ENCODE data around the gene CFAP74. TPM values are rescaled to one million over a fixed set of nuclear protein-coding genes. Genes with fewer than 3 reads are reported as not detected.

Gene CFAP74
- total RNA-seq, 2 experiments from 2014 or later: not detected

DNA sequence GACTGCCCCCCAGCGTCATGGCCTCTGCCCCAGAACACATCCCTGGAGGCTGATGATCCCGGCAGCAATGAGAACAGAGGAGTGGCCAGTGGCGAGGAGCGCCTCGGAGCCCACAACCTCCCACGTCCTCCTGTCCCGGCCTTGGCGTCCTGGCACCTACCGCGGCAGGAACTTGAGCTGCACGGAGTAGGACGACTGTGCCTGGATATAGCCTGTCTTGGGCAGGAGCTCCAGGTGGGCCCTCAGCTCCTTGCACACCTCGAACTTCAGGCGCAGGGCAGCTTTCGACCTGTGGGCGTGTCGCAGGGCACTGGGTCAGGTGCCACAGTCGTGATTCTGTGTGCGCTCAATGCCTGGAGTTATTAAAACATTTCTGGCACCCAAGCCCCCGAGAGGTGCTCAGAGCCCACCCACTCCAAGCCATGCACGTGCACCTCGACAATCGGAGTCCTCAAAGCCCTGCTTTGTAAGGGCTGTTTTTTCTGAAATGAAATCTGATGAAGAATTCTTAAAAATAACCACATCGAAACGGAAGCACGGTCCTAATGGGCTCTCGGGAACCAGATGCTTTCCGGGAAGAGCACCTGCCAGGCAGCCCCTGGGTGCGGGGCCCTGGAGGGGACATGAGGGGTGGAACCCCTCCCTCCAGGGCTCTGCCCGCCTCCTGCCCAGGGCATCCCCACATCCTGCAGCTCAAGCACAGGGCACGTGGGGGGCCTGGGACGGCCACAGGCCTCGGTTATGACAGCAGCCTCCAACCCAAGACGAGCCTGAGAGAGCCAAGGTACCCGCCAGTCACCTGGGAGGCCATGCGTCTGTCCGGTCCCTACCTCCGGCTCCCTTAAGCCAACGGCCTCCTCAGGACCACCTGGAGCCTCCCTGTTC lies 61.5 kb downstream of the CFAP74 start:
- no peaks in the 10 kb centered on the region for H3K4me1 Mint-ChIP-seq (ENCODE audit: low read depth)
- ATAC-seq (ENCODE audit: poor library complexity) (no peak), DNase-seq (no peak)
- peaks cover 5% of the 10 kb centered on the region for H3K27me3 Mint-ChIP-seq
- ChIA-PET POLR2A (no interaction called here), CTCF (interaction anchor here (1.2 to 2.8 kb wide), 2 partner anchors 103 kb away, joined by 3 to 11 read pairs; no protein-coding TSS in a partner anchor)
- no peaks in the 10 kb centered on the region for H3K36me3 Mint-ChIP-seq (ENCODE audit: low read depth)
- Histone ChIP-seq H3K9me3 (ENCODE audit: control insufficient read depth in 1 of 2, insufficient read depth in 1 of 2, low read length in 2 of 2) (peaks cover 0 to 6% of the 10 kb centered on the region in 2 experiments), H3K27me3 (ENCODE audit: control insufficient read depth in 1 of 2, insufficient read depth in 2 of 2, low read length in 2 of 2) (no peaks in the 10 kb centered on the region), H3K36me3 (ENCODE audit: insufficient read depth, low read length) (no peaks in the 10 kb centered on the region), H3K4me3 (ENCODE audit: low read length) (no peak overlapping the region), H3K4me1 (ENCODE audit: insufficient read depth, low read length) (peaks cover 10% of the 10 kb centered on the region), H3K27ac (ENCODE audit: low read depth in 1 of 2, low read length in 2 of 2) (no peak overlapping the region)
- H3K27ac Mint-ChIP-seq: no peak overlapping the region
- H3K9me3 Mint-ChIP-seq: no peaks in the 10 kb centered on the region
- H3K4me3 Mint-ChIP-seq: no peak overlapping the region
- intact Hi-C loops (cut with DNase I, micrococcal nuclease): loop anchor here in 1 of 2 experiments (5.0 kb wide), 2 partner anchors 220 to 1480 kb away; no protein-coding TSS in a partner anchor
- TF ChIP-seq, protein P1, sequence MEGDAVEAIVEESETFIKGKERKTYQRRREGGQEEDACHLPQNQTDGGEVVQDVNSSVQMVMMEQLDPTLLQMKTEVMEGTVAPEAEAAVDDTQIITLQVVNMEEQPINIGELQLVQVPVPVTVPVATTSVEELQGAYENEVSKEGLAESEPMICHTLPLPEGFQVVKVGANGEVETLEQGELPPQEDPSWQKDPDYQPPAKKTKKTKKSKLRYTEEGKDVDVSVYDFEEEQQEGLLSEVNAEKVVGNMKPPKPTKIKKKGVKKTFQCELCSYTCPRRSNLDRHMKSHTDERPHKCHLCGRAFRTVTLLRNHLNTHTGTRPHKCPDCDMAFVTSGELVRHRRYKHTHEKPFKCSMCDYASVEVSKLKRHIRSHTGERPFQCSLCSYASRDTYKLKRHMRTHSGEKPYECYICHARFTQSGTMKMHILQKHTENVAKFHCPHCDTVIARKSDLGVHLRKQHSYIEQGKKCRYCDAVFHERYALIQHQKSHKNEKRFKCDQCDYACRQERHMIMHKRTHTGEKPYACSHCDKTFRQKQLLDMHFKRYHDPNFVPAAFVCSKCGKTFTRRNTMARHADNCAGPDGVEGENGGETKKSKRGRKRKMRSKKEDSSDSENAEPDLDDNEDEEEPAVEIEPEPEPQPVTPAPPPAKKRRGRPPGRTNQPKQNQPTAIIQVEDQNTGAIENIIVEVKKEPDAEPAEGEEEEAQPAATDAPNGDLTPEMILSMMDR (IDR thresholded peaks at IDR 0.05): no peak

GRCh38 chr1:1941211-1941841 lies 62.3 kb downstream of the CFAP74 start:
- Mint-ChIP-seq H3K27me3 (peaks cover 5% of the 10 kb centered on the region), H3K36me3 (ENCODE audit: low read depth) (no peaks in the 10 kb centered on the region), H3K4me3 (no peak overlapping the region), H3K9me3 (no peaks in the 10 kb centered on the region), H3K27ac (no peak overlapping the region), H3K4me1 (ENCODE audit: low read depth) (no peaks in the 10 kb centered on the region)
- H3K4me3 ChIP-seq (ENCODE audit: low read length): no peak overlapping the region
- CTCF ChIA-PET: interaction anchor here (1.2 kb wide), 1 partner anchor 103 kb away, joined by 3 read pairs; no protein-coding TSS in a partner anchor
- H3K27ac ChIP-seq (ENCODE audit: low read depth in 1 of 2, low read length in 2 of 2): no peak overlapping the region
- no peaks in the 10 kb centered on the region for H3K36me3 ChIP-seq (ENCODE audit: insufficient read depth, low read length)
- no peak for ATAC-seq (ENCODE audit: poor library complexity)
- H3K9me3 ChIP-seq (ENCODE audit: control insufficient read depth in 1 of 2, insufficient read depth in 1 of 2, low read length in 2 of 2): peaks cover 0 to 6% of the 10 kb centered on the region in 2 experiments
- POLR2A ChIA-PET: no interaction called here
- intact Hi-C loops (cut with DNase I, micrococcal nuclease): loop anchor here in 1 of 2 experiments (5.0 kb wide), 2 partner anchors 221 to 1481 kb away; no protein-coding TSS in a partner anchor
- H3K27me3 ChIP-seq (ENCODE audit: control insufficient read depth in 1 of 2, insufficient read depth in 2 of 2, low read length in 2 of 2): no peaks in the 10 kb centered on the region
- TF ChIP-seq, protein P1 (IDR thresholded peaks at IDR 0.05): no peak
- peaks cover 10% of the 10 kb centered on the region for H3K4me1 ChIP-seq (ENCODE audit: insufficient read depth, low read length)
- peak in 1 of 14 experiments; percentile 9 for DNase-seq

GRCh38 chr1:1940123-1940425 lies 63.5 kb downstream of the CFAP74 start:
- Mint-ChIP-seq H3K4me3 (no peak overlapping the region), H3K9me3 (no peaks in the 10 kb centered on the region), H3K27ac (no peak overlapping the region), H3K36me3 (ENCODE audit: low read depth) (no peaks in the 10 kb centered on the region), H3K27me3 (peaks cover 5% of the 10 kb centered on the region), H3K4me1 (ENCODE audit: low read depth) (no peaks in the 10 kb centered on the region)
- Histone ChIP-seq H3K36me3 (ENCODE audit: insufficient read depth, low read length) (no peaks in the 10 kb centered on the region), H3K27me3 (ENCODE audit: control insufficient read depth in 1 of 2, insufficient read depth in 2 of 2, low read length in 2 of 2) (no peaks in the 10 kb centered on the region), H3K9me3 (ENCODE audit: control insufficient read depth in 1 of 2, insufficient read depth in 1 of 2, low read length in 2 of 2) (peaks cover 0 to 6% of the 10 kb centered on the region in 2 experiments), H3K27ac (ENCODE audit: low read depth in 1 of 2, low read length in 2 of 2) (no peak overlapping the region), H3K4me3 (ENCODE audit: low read length) (no peak overlapping the region), H3K4me1 (ENCODE audit: insufficient read depth, low read length) (peaks cover 10% of the 10 kb centered on the region)
- ATAC-seq (ENCODE audit: poor library complexity) (no peak), DNase-seq (peak in 1 of 14 experiments; percentile 11)
- ChIA-PET POLR2A (no interaction called here), CTCF (no interaction called here)
- intact Hi-C loops (cut with DNase I, micrococcal nuclease): loop anchor here in 1 of 2 experiments (5.0 kb wide), 2 partner anchors 222 to 1482 kb away; no protein-coding TSS in a partner anchor
- TF ChIP-seq, protein P1 (IDR thresholded peaks at IDR 0.05): no peak
